HCT116 (cell line): ENCODE results near the gene STARD3. TPM values are rescaled to one million over a fixed set of nuclear protein-coding genes. Genes with fewer than 3 reads are reported as not detected.

Experiments used
- ATAC-seq: fragments of 200-7000 bp; cut with Tn5 transposase; 2 replicates; pipeline ENCODE4 v1.9.1; 2020; ENCODE audit warnings: mild to moderate bottlenecking, moderate library complexity
- BruUV-seq: library from RNA; stranded (reverse); fragments of 400-500 nt; replicated peaks from 2 replicates; lab custom pipeline; 2021; lab: Mats Ljungman, UMichigan
- CTCF ChIA-PET: fragments of 300-600 bp; sonication (Branson Sonifier 250); formaldehyde crosslinking; loops from one replicate; lab custom pipeline; 2021; ENCODE audit warnings: antibody characterized with exemption; lab: Charles Lee
- POLR2A ChIA-PET: fragments of 300-600, 350-600 bp; sonication (Branson Sonifier 250); formaldehyde crosslinking; loops from one replicate; lab custom pipeline; 2021; ENCODE audit warnings: antibody characterized with exemption; lab: Charles Lee
- RAD21 ChIA-PET, 2 experiments: fragments of 300-600 bp; sonication (Branson Sonifier 250); formaldehyde crosslinking; loops; one replicate each; lab custom pipeline; 2023; ENCODE audit warnings: low total read pairs in 2 of 2; ENCODE audit not compliant: uncharacterized antibody in 2 of 2, unreplicated experiment in 2 of 2, low non-redundant PET in 1 of 2; lab: Charles Lee
- DNase-seq: peaks from one replicate; pipeline ENCODE4 v3.0.0-alpha.2; 2010; ENCODE audit warnings: low read depth, low spot score
- H2AFZ ChIP-seq: fragments of 200-600 bp; shearing (Covaris generic), sonication (generic); 2 replicates; pipeline ENCODE4 v1.6.1; 2017; ENCODE audit warnings: low read depth, mixed run types, mixed read lengths, antibody characterized with exemption, low read length; ENCODE audit not compliant: poor library complexity, severe bottlenecking
- H3K27ac ChIP-seq: 2 replicates; pipeline ENCODE4 v1.5.1; 2012; ENCODE audit warnings: low read depth, low read length
- H3K27me3 ChIP-seq: fragments of 200-600 bp; sonication (generic); 2 replicates; pipeline ENCODE4 v1.6.1; 2016; ENCODE audit warnings: mixed run types, low read length, mixed read lengths; ENCODE audit not compliant: insufficient read depth
- H3K36me3 ChIP-seq, 2 experiments: fragments of 200-500 bp in 1 of 2; fragments of 200-600 bp in 1 of 2; sonication (Bioruptor generic) in 1 of 2; sonication (generic) in 1 of 2; 2 replicates each; pipeline versions ENCODE4 v1.5.1 to v1.6.1; 2014 to 2016; ENCODE audit warnings: low read length in 2 of 2, inconsistent platforms in 1 of 2, mixed read lengths in 1 of 2, mixed run types in 1 of 2; ENCODE audit not compliant: insufficient read depth in 2 of 2, control insufficient read depth in 1 of 2
- H3K4me1 ChIP-seq, 2 experiments: fragments of 200-600 bp in 1 of 2; sonication (generic) in 1 of 2; 2 replicates each; pipeline versions ENCODE4 v1.5.1 to v1.6.1; 2012 to 2017; ENCODE audit warnings: low read length in 2 of 2, inconsistent platforms in 1 of 2, mild to moderate bottlenecking in 1 of 2, mixed read lengths in 1 of 2, mixed run types in 1 of 2, moderate library complexity in 1 of 2; ENCODE audit not compliant: insufficient read depth in 2 of 2, control insufficient read depth in 1 of 2
- H3K4me2 ChIP-seq: fragments of 200-600 bp; sonication (generic); 2 replicates; pipeline ENCODE4 v1.6.1; 2017; ENCODE audit warnings: mixed run types, low read length, mixed read lengths
- H3K4me3 ChIP-seq, 2 experiments: fragments of 200-600 bp in 1 of 2; sonication (generic) in 1 of 2; replicated peaks in 1 of 2; 2 replicates each; pipeline ENCODE4 v1.5.1; 2011 to 2016; ENCODE audit warnings: low read length in 2 of 2, control low read depth in 1 of 2, low read depth in 1 of 2, mild to moderate bottlenecking in 1 of 2, mixed read lengths in 1 of 2, mixed run types in 1 of 2
- H3K79me2 ChIP-seq: fragments of 200-600 bp; sonication (generic); 2 replicates; pipeline ENCODE4 v1.6.1; 2017; ENCODE audit warnings: mild to moderate bottlenecking, mixed run types, low read length, moderate library complexity, mixed read lengths; ENCODE audit not compliant: insufficient read depth
- H3K9ac ChIP-seq: fragments of 200-600 bp; sonication (generic); 2 replicates; pipeline ENCODE4 v1.6.1; 2016; ENCODE audit warnings: low read length, mixed read lengths
- H3K9me2 ChIP-seq: fragments of 200-600 bp; sonication (generic), shearing (Covaris generic); 2 replicates; pipeline ENCODE4 v1.6.1; 2017; ENCODE audit warnings: mixed run types, mild to moderate bottlenecking, moderate library complexity; ENCODE audit not compliant: insufficient read depth
- H3K9me3 ChIP-seq, 2 experiments: fragments of 200-500 bp in 1 of 2; fragments of 200-600 bp in 1 of 2; sonication (Bioruptor generic) in 1 of 2; sonication (generic) in 1 of 2; 2 replicates each; pipeline ENCODE4 v1.6.1; 2014 to 2017; ENCODE audit warnings: low read length in 2 of 2, mixed read lengths in 2 of 2, inconsistent platforms in 1 of 2, low read depth in 1 of 2, mild to moderate bottlenecking in 1 of 2, mixed run types in 1 of 2, moderate library complexity in 1 of 2; ENCODE audit not compliant: control insufficient read depth in 1 of 2, insufficient read depth in 1 of 2
- H4K20me1 ChIP-seq: fragments of 200-600 bp; sonication (generic), shearing (Covaris generic); 2 replicates; pipeline ENCODE4 v1.6.1; 2017; ENCODE audit warnings: mixed run types, mild to moderate bottlenecking, moderate library complexity; ENCODE audit not compliant: insufficient read depth
- ATF3 ChIP-seq: IDR thresholded peaks from 2 replicates; pipeline ENCODE4 v1.6.1; 2012
- CBX3 ChIP-seq: IDR thresholded peaks from 2 replicates; pipeline ENCODE4 v1.6.1; 2012; ENCODE audit warnings: low read depth
- EZH2phosphoT487 ChIP-seq: fragments of 200-600 bp; IDR thresholded peaks from 2 replicates; pipeline ENCODE4 v1.6.1; 2018; ENCODE audit warnings: antibody characterized with exemption, borderline replicate concordance
- MAX ChIP-seq: IDR thresholded peaks from 2 replicates; pipeline ENCODE4 v1.6.1; 2012
- POLR2AphosphoS5 ChIP-seq: IDR thresholded peaks from 2 replicates; pipeline ENCODE4 v1.6.1; 2011; ENCODE audit warnings: mild to moderate bottlenecking, low read depth, low read length, moderate library complexity
- REST ChIP-seq: IDR thresholded peaks from 2 replicates; pipeline ENCODE4 v1.6.1; 2012; ENCODE audit warnings: low read depth
- SP1 ChIP-seq: IDR thresholded peaks from 2 replicates; pipeline ENCODE4 v1.6.1; 2012; ENCODE audit warnings: low read depth
- TCF7L2 ChIP-seq: IDR thresholded peaks from 2 replicates; pipeline ENCODE4 v1.7.0; 2011; ENCODE audit warnings: borderline replicate concordance, inconsistent platforms; ENCODE audit not compliant: insufficient read depth, insufficient read length; ENCODE audit errors: extremely low read depth
- intact Hi-C: fragments of 100-400 bp; cut with micrococcal nuclease; formaldehyde crosslinking; loops from 2 replicates; pipeline ENCODE4 v1.10.0; 2022
- total RNA-seq: library from RNA; stranded (reverse); gene quantifications from one replicate; pipeline ENCODE4 v1.2.1, GENCODE V29; 2021; ENCODE audit not compliant: unreplicated experiment

STARD3 gene
- total RNA-seq, 1 experiment from 2014 or later, result 73.9 TPM

- RAD21 ChIA-PET, result no interaction called here
- TF ChIP-seq TCF7L2 (no peak), SP1 (no peak), MAX (no peak), REST (no peak), CBX3 (no peak), POLR2AphosphoS5 (no peak), ATF3 (no peak), EZH2phosphoT487 (no peak)
- CTCF ChIA-PET, result no interaction called here
Measured at GRCh38 chr17:39612291-39612894, 24.6 kb upstream of the STARD3 start.

More at GRCh38 chr17:39612291-39612894, 24.6 kb upstream of the STARD3 start:
- Histone ChIP-seq H3K4me1 (peaks cover 5 to 9% of the 10 kb centered on the region in 2 experiments; a peak in 3 of 4 replicates), H4K20me1 (no peaks in the 10 kb centered on the region), H3K9ac (no peak overlapping the region), H3K36me3 (no peaks in the 10 kb centered on the region), H2AFZ (peak overlapping the region; percentile 88), H3K4me3 (no peak overlapping the region), H3K79me2 (no peaks in the 10 kb centered on the region), H3K9me3 (no peaks in the 10 kb centered on the region), H3K4me2 (no peak overlapping the region), H3K9me2 (no peaks in the 10 kb centered on the region), H3K27ac (no peak overlapping the region), H3K27me3 (no peaks in the 10 kb centered on the region)
- intact Hi-C loops, result no loop called here
- ATAC-seq, result no peak
- BruUV-seq, result no TSS peak
- DNase-seq, result no peak
- POLR2A ChIA-PET, result no interaction called here
